SKM-1 treated with dmso at 0.1 percent for 144 hours (cell line): ENCODE results near the gene MEGF6.

ENCODE experiments used
- DNase-seq: peaks from one replicate; lab custom pipeline; 2025; ENCODE audit not compliant: unreplicated experiment; lab: John Stamatoyannopoulos, UW

MEGF6 gene

DNA sequence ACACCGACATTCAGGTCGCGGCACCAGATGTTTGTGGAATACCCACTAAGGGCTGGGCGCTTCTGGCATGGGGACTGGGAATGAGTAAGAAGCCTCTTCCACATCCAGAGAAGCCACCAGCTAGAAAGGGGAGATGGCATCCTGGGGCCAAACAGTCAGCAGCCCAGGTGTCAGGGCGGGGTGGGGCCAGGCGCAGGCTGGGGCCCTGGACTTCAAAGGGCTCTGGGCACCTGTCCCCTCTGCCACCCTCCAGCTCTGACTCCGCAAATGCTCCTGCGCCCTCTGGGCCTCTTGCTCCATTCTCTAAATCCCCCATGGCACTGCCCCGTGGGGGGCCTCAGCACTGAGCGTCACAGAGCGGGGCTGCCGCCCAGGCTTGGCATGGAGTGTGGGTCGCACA, 70.4 kb downstream of the MEGF6 start:
- DNase-seq = no peak

- DNase-seq = no peak
These were observed 71.4 kb downstream of the MEGF6 start for GRCh38 chr1:3539707-3540425.

- DNase-seq = no peak
These were observed 73.9 kb downstream of the MEGF6 start for GRCh38 chr1:3537359-3537758.

- no peak for DNase-seq
These were observed 74.7 kb downstream of the MEGF6 start for GRCh38 chr1:3536420-3537195.

DNA sequence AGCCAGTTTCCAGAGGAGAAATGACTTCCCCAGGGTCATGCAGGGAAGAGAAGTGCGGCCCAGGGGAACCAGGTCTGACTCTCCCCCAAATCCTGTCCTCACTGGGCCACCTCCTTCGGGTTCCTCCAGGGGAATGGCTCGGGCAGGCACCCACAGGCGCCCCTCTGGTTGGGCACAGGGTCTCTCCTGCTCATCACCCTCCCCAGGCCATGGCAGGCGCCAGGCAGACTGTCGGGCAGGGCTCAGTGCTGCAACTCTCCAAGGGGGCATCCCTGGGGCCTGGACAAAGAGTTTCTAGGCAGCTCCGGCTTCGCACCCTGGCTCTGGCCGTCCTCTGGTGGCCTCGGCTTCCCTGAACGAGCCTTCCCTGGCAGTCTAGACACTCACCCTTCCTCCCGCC, 75.6 kb downstream of the MEGF6 start:
- no peak for DNase-seq

GRCh38 chr1:3534803-3535637, 76.3 kb downstream of the MEGF6 start:
- no peak for DNase-seq

- DNase-seq = no peak
These were observed 78.0 kb downstream of the MEGF6 start for GRCh38 chr1:3533067-3534048.

- no peak for DNase-seq
These were observed 79.4 kb downstream of the MEGF6 start for GRCh38 chr1:3531928-3532327.

- peak; percentile 65 for DNase-seq
These were observed 80.1 kb downstream of the MEGF6 start for GRCh38 chr1:3530926-3531818.

- no peak for DNase-seq
These were observed 81.0 kb downstream of the MEGF6 start for GRCh38 chr1:3530086-3530925.

DNA sequence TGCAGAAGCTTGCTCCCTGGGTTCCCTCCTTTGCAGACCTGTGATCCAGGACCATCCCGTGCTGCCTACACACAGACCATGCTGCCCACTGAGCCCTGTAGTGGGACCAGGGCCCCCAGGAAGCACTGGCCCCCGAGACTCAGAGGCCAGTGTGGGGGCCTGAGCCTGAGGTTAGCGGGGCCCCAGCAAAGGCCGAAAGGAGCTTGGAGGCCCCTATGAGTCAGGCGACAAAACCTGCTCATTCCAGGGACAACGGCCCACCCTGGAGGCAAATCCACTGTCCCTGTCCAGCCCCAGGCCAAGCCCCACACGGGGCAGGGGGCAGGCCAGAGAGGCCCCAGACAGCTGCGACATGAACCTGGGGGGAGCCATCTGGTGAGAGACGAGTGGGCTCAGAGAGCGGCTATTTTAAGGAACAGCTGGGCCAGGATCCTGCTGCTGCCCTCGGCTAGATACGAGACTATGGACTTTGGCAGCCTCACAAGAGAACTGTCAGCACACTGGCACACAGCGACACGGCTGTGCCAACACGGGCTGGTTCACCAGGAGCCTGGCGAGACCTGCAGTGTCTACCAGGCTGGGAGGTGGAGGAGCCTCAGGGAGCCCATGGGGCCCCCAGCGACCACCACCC, 82.1 kb downstream of the MEGF6 start:
- DNase-seq = no peak

DNA sequence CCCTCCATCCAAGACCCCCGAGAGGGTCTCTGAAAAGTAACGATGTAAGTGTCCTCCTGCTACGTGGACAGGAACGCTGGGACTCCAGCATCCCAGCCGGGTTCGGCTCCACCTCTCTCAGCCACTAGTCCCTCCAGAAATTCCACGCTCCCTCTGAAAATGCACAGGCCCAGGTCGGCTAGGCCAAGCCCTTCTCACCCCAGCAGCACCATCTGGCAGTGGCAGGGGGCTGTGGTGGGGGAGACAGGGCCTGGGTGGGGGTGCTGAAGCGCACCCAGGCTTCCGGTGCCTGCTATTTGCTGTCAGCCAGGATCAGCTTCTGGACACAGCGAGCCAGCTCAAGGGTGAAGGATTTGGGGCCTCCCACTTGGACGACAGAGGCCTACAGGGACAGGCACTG, 83.5 kb downstream of the MEGF6 start:
- DNase-seq = no peak

DNA sequence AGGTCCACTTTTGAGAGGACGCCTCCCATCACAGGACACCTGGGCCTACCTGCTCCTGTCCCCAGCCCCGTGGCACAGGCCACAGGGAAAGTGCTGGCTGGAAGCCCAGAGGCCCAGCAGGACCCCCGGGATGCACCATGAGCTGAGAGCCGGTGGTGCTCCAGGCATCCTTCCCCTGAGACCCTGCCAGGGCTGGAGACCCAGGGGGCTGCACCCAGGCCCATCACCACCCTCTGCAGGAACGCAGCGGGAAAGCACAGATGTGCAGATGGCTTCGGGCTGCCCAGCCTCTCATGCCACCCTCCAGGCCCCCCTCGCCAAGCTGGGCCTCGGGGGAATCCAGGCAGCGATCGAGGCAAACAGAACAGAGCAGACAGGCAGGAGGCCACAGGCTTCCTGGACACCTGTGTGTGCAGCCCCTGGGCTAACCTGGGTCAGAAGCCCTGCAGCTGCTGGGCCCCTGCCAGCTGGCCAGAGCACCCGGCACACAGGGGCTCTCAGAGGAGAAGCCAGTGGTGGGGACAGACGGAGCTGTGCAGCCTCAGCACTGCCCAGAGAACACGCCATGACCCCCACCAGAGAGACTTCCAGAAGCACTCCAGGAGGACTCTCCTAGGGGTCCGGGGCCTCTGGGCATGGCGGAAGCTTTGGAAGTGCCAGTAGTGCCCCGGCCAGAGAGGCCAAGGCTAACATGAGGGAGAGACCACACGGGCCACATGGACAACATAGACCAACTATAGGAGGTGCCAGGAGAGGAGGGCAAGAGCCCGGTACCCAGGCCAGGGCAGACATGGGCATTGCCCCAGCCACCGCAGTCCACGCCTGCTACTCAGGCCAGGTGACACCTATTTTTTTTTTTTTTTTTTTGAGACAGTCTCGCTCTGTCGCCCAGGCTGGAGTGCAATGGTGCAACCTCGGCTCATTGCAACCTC, 85.5 kb downstream of the MEGF6 start:
- no peak for DNase-seq

- no peak for DNase-seq
These were observed 86.6 kb downstream of the MEGF6 start for GRCh38 chr1:3524556-3525203.

DNA sequence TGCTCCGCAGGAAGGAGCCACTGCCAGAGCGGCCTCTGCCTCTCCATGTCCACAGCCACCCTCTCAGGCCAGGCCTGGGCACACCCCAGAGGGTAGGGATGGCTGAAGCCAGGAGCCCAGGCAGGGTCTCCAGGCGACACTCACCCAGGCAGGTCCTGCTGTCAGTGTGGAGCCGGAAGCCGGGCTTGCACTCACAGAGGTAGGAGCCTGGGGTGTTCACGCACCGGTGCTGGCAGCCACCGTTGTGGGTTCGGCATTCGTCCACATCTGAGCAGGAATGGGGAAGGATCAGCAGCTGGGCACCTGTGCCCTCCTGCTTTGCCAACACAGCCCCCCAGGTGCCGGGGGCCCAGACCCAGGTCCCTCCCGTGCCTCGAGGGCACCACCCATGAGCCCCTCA, 87.3 kb downstream of the MEGF6 start:
- no peak for DNase-seq

DNA sequence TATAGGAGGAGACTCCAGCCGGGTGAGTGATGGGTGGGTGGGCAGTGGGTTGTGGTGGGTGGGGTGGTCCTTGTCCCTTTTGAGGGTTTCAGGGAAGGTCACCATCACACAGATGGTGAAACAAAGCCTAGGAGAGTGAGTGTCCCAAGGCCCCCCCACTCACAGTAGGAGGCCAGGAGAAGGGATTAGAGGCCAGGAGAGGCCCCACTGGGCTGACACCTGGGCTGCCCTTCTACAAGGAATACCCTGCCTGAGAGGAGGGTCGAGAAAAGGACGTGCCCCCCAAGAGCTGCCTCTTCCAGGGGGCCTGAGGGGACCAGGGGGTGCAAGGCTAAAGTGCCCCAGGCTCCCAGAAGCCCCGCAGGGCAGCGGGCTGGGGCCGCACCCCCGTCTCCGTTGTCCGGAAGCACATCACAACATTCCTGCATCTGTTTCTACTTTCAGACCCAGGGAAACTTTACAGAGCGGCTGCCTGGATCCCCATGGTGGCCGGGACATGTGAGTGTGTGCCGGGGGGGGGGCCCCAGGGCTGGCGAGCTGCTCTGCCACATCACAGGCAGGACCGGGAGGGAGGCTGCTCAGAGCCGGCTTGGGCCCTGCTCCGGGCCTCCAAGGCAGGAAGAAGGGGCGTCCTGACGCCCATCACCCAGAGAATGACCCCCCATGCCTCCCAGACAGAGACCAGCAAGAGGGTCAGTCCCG, 88.6 kb downstream of the MEGF6 start:
- no peak for DNase-seq
